DOHH2 (cell line): ENCODE data around the gene RASA4B.
"Not testable (repeated sequence)": the region's sequence is repeated elsewhere in the genome, so short reads cannot be mapped to it uniquely, and the experiment has no call there.

Source experiments
- H3F3A ChIP-seq: fragments of 200-600 bp; sonication (generic), shearing (Covaris generic); 2 replicates; pipeline ENCODE4 v1.6.0; 2016; ENCODE audit warnings: antibody characterized with exemption, mild to moderate bottlenecking; ENCODE audit not compliant: control insufficient read depth, insufficient read depth
- H3K27ac ChIP-seq: fragments of 200-600 bp; sonication (generic); 2 replicates; pipeline ENCODE4 v1.5.1; 2014; ENCODE audit warnings: low read depth, mild to moderate bottlenecking, low read length, moderate library complexity
- H3K27me3 ChIP-seq: fragments of 200-600 bp; sonication (generic); 2 replicates; pipeline ENCODE4 v1.6.1; 2014; ENCODE audit warnings: mild to moderate bottlenecking, low read length, mixed read lengths; ENCODE audit not compliant: control insufficient read depth
- H3K36me3 ChIP-seq: fragments of 200-600 bp; sonication (generic); 2 replicates; pipeline ENCODE4 v1.6.1; 2014; ENCODE audit warnings: mild to moderate bottlenecking, low read length, moderate library complexity, mixed read lengths; ENCODE audit not compliant: control insufficient read depth
- H3K4me1 ChIP-seq: fragments of 200-600 bp; sonication (generic); 2 replicates; pipeline ENCODE4 v1.6.1; 2014; ENCODE audit warnings: mild to moderate bottlenecking, low read length, mixed read lengths; ENCODE audit not compliant: control insufficient read depth
- H3K4me2 ChIP-seq: fragments of 200-600 bp; sonication (generic); 2 replicates; pipeline ENCODE4 v1.6.0; 2014; ENCODE audit warnings: mild to moderate bottlenecking, low read length, moderate library complexity
- H3K4me3 ChIP-seq: fragments of 200-600 bp; sonication (generic); 2 replicates; pipeline ENCODE4 v1.5.1; 2014; ENCODE audit warnings: mild to moderate bottlenecking, low read length, mixed read lengths
- H3K79me2 ChIP-seq: fragments of 200-600 bp; sonication (generic); 2 replicates; pipeline ENCODE4 v1.6.1; 2014; ENCODE audit warnings: mild to moderate bottlenecking, low read length, mixed read lengths; ENCODE audit not compliant: control insufficient read depth
- H3K9me2 ChIP-seq: fragments of 200-600 bp; sonication (generic); replicated peaks from 2 replicates; pipeline ENCODE4 v1.6.1; 2014; ENCODE audit warnings: mild to moderate bottlenecking, low read length, mixed read lengths; ENCODE audit not compliant: control insufficient read depth
- H3K9me3 ChIP-seq: fragments of 200-600 bp; sonication (generic); 2 replicates; pipeline ENCODE4 v1.6.1; 2014; ENCODE audit warnings: antibody characterized with exemption, low read length, mixed read lengths; ENCODE audit not compliant: control insufficient read depth, insufficient read depth
- H4K20me1 ChIP-seq: fragments of 200-600 bp; sonication (generic); 2 replicates; pipeline ENCODE4 v1.6.0; 2014; ENCODE audit warnings: low read depth, mild to moderate bottlenecking, antibody characterized with exemption, low read length, moderate library complexity; ENCODE audit not compliant: control insufficient read depth, insufficient read depth

Gene RASA4B

GRCh38 chr7:102517550-102518147 lies at the start of gene RASA4B:
Gene RASA4B, minus strand, starts transcription at chr7:102517777. Its CDS starts 67 bp downstream, at chr7:102517710.
- H3K4me2 ChIP-seq = 0 out of 2 replicates have a peak within 1 kb of the TSS, but pooled peaks have one; percentile 33
- not testable (repeated sequence) for H3K9me2 ChIP-seq

GRCh38 chr7:102550808-102551422 lies 33.3 kb upstream of the RASA4B start, which contains the start of gene SPDYE2:
Gene SPDYE2, plus strand, starts transcription at chr7:102551226. Its CDS starts 2,030 bp downstream, at chr7:102553256.
- not testable (repeated sequence) for H3K9me3 ChIP-seq, H3K4me2 ChIP-seq, H3K27ac ChIP-seq, H3K4me3 ChIP-seq, H3K4me1 ChIP-seq, H3F3A ChIP-seq, H3K36me3 ChIP-seq, H4K20me1 ChIP-seq, H3K27me3 ChIP-seq, H3K9me2 ChIP-seq, H3K79me2 ChIP-seq

More at GRCh38 chr7:102517550-102518147, at the start of gene RASA4B:
- H3K79me2 ChIP-seq, H3K36me3 ChIP-seq, H3K27ac ChIP-seq, H3F3A ChIP-seq, H4K20me1 ChIP-seq, H3K9me3 ChIP-seq, H3K4me3 ChIP-seq, H3K27me3 ChIP-seq, H3K4me1 ChIP-seq: not testable (repeated sequence)

- not testable (repeated sequence) for H3F3A ChIP-seq, H3K27me3 ChIP-seq, H3K79me2 ChIP-seq, H3K9me2 ChIP-seq, H3K9me3 ChIP-seq, H3K27ac ChIP-seq, H3K36me3 ChIP-seq, H3K4me3 ChIP-seq, H3K4me1 ChIP-seq, H3K4me2 ChIP-seq, H4K20me1 ChIP-seq
These were observed 28.8 kb upstream of the RASA4B start for GRCh38 chr7:102546353-102546752.

- H3K27ac ChIP-seq = not testable (repeated sequence)
These were observed 27.7 kb upstream of the RASA4B start for GRCh38 chr7:102545288-102545687.

GRCh38 chr7:102544372-102544771 lies 26.8 kb upstream of the RASA4B start:
- H3K4me1 ChIP-seq, H3K27me3 ChIP-seq, H3K4me2 ChIP-seq, H3K79me2 ChIP-seq, H3K9me2 ChIP-seq, H3K9me3 ChIP-seq, H3K36me3 ChIP-seq, H3K27ac ChIP-seq, H4K20me1 ChIP-seq, H3F3A ChIP-seq, H3K4me3 ChIP-seq: not testable (repeated sequence)

More at GRCh38 chr7:102545288-102545687, 27.7 kb upstream of the RASA4B start:
- H3F3A ChIP-seq, H3K36me3 ChIP-seq, H3K4me2 ChIP-seq, H3K9me2 ChIP-seq, H3K27me3 ChIP-seq, H3K4me1 ChIP-seq, H3K4me3 ChIP-seq, H3K9me3 ChIP-seq, H3K79me2 ChIP-seq, H4K20me1 ChIP-seq: not testable (repeated sequence)

GRCh38 chr7:102543596-102543995 lies 26.0 kb upstream of the RASA4B start, which contains the start of gene UPK3BL2:
Gene UPK3BL2, minus strand, starts transcription at chr7:102543696. Its CDS starts 60 bp downstream, at chr7:102543636.
- not testable (repeated sequence) for H3K4me2 ChIP-seq, H3K27ac ChIP-seq, H3K27me3 ChIP-seq, H3K9me2 ChIP-seq, H3K4me3 ChIP-seq, H3K36me3 ChIP-seq, H3F3A ChIP-seq, H3K9me3 ChIP-seq, H3K79me2 ChIP-seq, H4K20me1 ChIP-seq, H3K4me1 ChIP-seq

- H3K79me2 ChIP-seq, H3K4me1 ChIP-seq, H3K27me3 ChIP-seq, H3K27ac ChIP-seq, H3K9me3 ChIP-seq, H3F3A ChIP-seq, H4K20me1 ChIP-seq, H3K4me2 ChIP-seq, H3K9me2 ChIP-seq, H3K36me3 ChIP-seq, H3K4me3 ChIP-seq: not testable (repeated sequence)
These were observed 25.2 kb upstream of the RASA4B start for GRCh38 chr7:102542771-102543170.

- not testable (repeated sequence) for H3K4me3 ChIP-seq, H3K9me2 ChIP-seq, H3K27me3 ChIP-seq, H3K9me3 ChIP-seq, H3F3A ChIP-seq, H3K36me3 ChIP-seq, H3K4me1 ChIP-seq, H3K79me2 ChIP-seq, H3K27ac ChIP-seq, H4K20me1 ChIP-seq, H3K4me2 ChIP-seq
These were observed 24.5 kb upstream of the RASA4B start for GRCh38 chr7:102542083-102542482.
